Esophagus mucosa (tissue), 1 donor: ENCODE data around the gene ELP1. TPM values are rescaled to one million over a fixed set of nuclear protein-coding genes. Genes with fewer than 3 reads are reported as not detected.

ENCODE experiments used
- ATAC-seq: fragments of 200-7000 bp; cut with Tn5 transposase; one replicate; pipeline ENCODE4 v1.9.1; 2020
- total RNA-seq: library from RNA; stranded (reverse); gene quantifications from one replicate; pipeline ENCODE4 v1.2.4, GENCODE V29; 2023
- donor health status: DM: yes; HTN: yes; CAD: no.

The ELP1 gene
- total RNA-seq, 1 donor from 2014 or later = 14.1 TPM

GRCh38 chr9:108880738-108881316, 53.1 kb downstream of the ELP1 start:
- ATAC-seq = no peak

DNA sequence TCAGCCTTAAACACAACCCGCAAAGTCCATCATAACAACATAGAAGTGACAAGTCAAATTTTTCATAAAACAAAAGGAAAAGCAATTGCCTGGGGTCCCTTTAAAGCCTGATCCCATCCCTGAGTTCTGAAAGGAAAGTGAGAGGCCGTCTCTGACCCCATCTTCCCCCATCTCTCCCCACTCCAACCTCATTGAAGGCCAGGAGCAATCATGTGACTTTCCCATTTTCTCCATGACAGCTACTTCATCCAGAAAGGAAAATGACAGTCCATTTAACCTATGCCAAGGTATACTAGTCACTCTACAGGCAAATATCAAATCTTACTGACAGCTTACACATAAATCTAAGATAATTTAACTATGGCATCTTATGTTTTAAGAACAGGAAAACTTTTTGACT, 56.4 kb downstream of the ELP1 start:
- ATAC-seq = no peak

DNA sequence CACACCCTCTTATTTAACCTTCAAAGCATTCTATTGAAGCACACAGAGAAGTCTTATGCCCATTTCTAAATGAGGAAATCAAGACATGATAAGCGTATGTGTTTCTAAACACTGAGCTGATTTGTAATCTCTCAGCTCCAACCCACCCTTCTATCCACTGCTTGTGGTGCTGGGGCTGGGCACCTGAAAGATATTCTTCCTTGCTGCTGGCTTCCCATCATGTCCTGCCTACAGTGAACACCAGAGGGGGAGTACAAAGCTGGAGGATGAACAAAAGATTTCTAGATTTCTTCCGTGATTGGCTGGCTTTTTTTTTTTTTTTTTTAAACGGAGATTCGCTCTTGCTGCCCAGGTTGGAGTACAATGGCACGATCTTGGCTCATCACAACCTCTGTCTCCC, 57.5 kb downstream of the ELP1 start:
- ATAC-seq = no peak

- no peak for ATAC-seq
Observed at GRCh38 chr9:108874058-108874788, 59.7 kb downstream of the ELP1 start.

DNA sequence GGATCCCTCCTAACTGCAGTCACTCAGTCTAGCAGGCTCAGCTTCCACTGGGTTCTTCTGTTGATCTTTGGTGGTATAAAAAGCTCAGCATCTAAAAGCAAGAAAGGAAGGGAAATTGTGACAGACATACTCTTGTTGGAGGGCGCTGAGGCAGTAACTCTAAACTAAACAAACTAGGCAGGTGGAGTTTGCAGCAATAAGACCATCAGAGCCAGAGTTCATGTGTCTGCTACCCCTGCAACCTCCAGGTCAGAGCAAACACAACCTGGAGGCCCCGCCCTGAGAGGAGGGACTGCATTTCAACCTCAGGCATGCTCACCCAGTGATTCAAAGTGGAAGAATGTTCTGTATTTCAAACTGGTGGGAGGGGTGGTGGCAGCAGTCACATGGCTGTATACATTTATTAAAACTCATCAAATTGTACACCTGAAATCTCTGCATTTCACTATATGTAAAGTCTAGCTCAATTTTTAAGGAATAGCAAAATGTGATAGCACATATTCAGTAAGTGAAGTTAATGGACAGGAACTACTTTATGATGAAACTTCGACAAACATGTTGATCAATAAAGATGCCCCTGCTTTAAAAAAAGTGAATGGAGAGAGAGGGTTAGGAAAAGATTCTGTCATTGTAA, 64.7 kb downstream of the ELP1 start:
- no peak for ATAC-seq

DNA sequence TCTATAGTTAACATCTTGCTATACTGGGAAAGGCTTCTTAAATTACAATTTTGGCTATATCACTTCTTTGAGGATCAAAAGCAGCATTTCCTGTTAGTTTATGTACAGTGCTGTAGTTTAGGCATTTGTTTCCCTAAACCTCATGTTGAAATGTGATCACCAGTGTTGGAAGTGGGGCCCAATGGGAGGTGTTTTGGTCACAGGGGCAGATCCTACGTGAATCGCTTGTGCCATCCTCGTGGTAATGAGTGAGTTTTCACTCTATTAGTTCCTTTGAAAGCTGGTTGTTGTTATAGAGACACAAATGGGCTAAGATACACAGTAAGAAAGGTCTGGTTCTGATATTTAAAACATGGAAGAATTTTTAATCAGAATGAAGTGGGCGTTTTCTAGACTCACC, 66.1 kb downstream of the ELP1 start:
- no peak for ATAC-seq

- ATAC-seq = no peak
Observed at GRCh38 chr9:108867116-108867515, 66.8 kb downstream of the ELP1 start.

GRCh38 chr9:108866001-108866420, 67.9 kb downstream of the ELP1 start:
- no peak for ATAC-seq

DNA sequence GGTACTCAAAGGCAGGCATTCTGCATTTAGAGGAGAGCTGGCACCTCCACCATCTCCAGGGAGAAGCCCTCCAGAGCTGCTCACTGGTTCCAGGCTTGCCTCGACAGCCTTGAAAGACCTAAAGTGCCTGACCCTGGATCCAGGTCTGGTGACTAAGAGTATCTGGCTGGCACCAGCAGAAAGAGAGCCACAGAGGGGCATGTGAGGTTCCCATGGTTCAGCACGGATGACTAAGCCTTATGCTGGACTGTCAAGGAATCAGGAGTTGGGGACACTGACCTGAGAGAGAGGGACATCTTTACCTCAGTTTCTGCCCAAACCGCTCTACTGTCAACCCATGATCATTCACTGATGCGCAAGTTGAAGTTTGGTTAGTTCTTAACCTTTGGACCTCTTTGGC, 68.9 kb downstream of the ELP1 start:
- ATAC-seq = no peak

- no peak for ATAC-seq
Observed at GRCh38 chr9:108864446-108864845, 69.5 kb downstream of the ELP1 start.

GRCh38 chr9:108863891-108864290, 70.0 kb downstream of the ELP1 start:
- no peak for ATAC-seq

DNA sequence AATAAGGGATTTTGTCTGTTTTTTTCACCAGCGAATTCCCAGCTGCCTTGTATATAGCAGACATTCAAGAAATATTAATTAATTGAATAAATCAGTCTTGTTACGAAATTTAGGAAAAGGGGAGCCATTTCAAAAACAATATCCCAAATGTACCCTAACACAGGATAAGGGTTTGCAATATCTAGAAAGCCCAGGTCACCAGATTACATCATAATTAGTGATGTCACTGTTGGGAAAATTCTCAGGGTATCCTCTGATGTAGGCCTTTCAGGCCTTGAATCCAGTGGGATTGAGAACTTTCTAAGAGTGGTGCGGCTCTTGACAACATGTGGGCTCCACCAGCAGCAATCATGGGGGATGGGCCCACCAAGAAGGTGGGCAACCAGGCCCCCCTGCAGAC, 71.9 kb downstream of the ELP1 start, which contains the start of gene ACTL7A:
ACTL7A (plus strand) TSS at position 270 of the 400 bp plus-strand sequence; CDS start at position 327, 57 bp downstream.
- no peak for ATAC-seq

GRCh38 chr9:108861464-108861863, 72.5 kb downstream of the ELP1 start:
- no peak for ATAC-seq

DNA sequence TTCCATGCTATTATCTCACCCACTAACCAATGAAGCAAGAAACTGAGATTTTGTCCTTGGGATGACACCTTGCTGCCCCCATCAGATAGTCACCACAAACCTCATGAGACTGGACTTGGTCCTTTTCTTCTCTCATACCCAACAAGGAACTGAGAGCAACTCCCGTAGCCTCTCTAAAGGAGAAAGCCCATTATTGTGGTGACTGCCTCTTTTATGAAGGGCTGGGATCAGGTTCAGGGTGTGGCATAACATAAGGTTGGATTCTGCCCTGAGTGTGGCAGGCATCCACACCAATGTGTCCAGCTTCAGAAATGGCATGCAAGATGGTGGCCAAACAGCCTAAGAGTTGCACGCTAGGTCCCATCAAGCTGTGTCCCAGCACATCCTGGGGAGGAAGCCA, 73.2 kb downstream of the ELP1 start:
- no peak for ATAC-seq

DNA sequence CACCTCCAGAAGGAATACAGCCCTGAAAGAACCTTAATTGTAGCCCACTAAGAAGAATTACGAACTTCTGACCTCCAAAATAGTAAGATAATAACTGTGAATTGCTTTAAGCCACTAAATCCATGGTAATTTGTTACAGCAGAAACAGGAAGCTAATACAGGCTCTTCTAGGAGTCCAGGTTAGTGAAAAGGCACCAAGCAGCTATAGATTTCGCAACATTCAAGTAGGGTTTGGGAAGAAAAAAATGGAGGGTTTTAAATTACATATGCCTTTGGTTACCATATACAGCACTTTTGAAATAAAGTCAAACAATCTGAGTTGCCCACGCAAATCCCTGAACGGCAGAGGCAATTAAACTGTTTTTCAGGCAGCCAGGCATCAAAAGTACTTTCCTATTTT, 73.6 kb downstream of the ELP1 start:
- ATAC-seq = no peak

DNA sequence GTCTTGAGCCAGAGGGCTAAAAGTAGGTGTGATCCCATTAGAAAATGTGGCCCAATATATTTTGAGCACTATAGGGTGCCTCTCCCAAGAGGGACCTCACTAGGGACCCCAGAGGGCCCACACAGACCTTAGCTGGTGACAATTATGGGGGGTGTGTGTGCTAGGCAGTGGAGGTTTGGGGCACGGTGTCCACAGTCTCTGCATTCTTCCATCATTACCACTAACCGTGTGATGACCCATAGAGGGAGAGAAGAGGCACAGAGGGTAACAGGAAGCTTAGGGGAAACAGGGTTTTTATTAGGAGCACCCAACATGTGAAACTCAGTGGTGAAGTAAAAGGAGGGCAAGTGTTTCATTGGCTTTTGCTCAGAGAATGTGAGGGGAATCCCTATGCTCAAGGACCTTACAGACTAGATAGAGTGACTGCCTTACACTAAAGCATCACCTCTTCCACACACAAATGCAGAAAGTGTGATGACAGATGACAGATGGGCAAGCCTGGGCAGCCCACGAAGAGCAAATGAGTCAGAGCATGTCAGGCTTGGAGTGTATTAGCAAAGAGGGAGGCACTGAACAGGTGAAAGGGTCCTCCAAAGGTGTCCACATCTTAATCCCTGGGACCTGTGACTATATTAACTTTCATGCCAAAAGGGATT, 74.3 kb downstream of the ELP1 start:
- ATAC-seq = peak; percentile 85

GRCh38 chr9:108857572-108857971, 76.4 kb downstream of the ELP1 start:
- no peak for ATAC-seq

GRCh38 chr9:108855888-108856287, 78.0 kb downstream of the ELP1 start, which contains the start of gene ACTL7B:
Gene ACTL7B (minus strand): TSS chr9:108855986. CDS start chr9:108855930, 56 bp downstream.
- ATAC-seq = no peak

DNA sequence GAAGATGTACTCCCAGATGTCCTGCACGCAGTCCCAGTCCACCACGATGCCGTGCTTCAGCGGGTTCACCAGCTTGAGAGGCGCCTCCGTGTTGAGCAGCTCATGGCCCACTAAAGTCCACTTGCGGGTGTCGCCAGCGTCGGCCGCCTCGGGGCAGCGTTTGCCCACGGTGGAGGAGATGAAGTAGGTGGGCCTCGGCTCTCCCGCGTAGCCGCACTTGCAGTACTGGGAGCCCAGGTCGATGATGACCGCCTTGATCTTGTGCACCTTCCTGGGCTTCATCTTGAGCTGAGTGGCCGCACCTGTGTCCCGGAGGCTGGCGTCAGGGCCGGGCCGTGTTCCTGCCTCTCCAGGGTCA, 78.4 kb downstream of the ELP1 start:
- ATAC-seq = no peak

- no peak for ATAC-seq
Observed at GRCh38 chr9:108854641-108855528, 79.0 kb downstream of the ELP1 start.

DNA sequence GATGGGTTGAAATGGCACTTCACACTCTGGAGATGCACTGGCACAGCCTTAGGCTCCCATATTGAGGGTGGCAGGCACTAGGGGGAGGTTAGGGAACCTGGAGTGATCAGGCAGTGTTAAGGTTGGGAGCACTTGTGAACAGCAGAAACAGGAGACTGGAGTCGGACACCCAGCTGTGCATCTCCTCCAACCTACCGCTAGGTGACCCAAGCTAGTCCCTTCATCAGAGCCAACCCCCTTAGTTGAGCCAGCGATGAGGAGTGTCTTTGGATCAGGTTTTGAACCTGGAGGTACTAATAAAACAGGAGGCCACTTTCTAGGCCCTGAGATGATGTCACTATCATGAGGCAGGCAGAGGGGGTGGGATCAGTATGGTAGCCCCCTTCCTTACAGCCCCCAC, 79.8 kb downstream of the ELP1 start:
- no peak for ATAC-seq

GRCh38 chr9:108852079-108852478, 81.8 kb downstream of the ELP1 start:
- ATAC-seq = no peak
